GM12892 (cell line): ENCODE results near the gene CISTR.

ENCODE experiments used
- DNase-seq: peaks from one replicate; pipeline ENCODE4 v3.0.0; 2011; ENCODE audit not compliant: insufficient read length
- FAIRE-seq: peaks from 2 replicates; lab custom pipeline; 2011; peaks lifted over from hg19 to GRCh38; lab: Jason Lieb, UNC
- POLR2A ChIP-seq: IDR thresholded peaks from 2 replicates; pipeline ENCODE4 v1.6.1; 2011; ENCODE audit warnings: low read depth, low read length, control low read depth
- POLR2AphosphoS5 ChIP-seq: IDR thresholded peaks from 2 replicates; pipeline ENCODE4 v1.6.1; 2011; ENCODE audit warnings: low read depth, low read length, control low read depth
- TAF1 ChIP-seq: IDR thresholded peaks from 2 replicates; pipeline ENCODE4 v1.6.1; 2011; ENCODE audit warnings: low read depth, mild to moderate bottlenecking, control low read depth, low read length, borderline replicate concordance

CISTR gene

DNA sequence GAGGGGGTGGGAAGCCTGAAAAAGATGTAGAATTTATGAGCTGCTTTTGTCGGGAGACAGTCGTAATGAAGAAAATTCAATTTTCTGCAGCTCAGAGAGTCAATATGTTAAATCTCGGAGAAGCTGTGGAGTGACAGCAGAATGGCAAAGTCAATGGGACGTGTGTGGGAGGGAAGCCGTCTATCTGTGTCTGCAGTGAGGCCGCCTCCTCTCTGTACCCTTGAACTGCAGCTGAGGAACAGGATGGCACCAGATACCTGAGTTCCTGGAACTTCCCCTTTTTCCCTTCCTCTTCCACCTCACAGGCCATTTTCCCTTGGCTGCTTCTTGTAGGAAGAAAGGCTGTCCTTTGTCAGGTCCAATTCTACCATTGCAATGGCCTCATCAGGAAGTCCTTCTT, 15.2 kb downstream of the CISTR start:
- no peak for FAIRE-seq
- no peak for TF ChIP-seq POLR2AphosphoS5
- no peak for TF ChIP-seq POLR2A
- TF ChIP-seq TAF1: no peak
- no peak for DNase-seq

DNA sequence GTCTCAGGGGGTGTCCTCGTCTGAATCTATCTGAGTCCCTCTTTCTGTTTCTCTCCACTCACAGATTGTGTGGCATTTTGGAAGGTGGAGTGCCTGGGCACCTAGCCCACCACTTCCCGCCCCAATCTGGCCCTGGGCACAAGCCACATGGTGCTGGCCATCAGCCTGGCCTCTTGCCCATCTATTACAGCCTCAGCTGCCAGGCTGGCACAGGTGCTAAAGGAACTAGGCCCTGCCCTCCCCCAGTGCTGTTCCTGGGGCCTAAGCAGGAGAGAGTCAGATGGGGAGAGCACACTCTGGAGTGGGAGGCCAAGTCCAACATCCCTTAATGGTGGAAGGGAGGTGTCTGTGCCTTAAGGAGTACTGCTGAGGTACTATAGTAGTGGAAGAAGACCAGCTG, 16.2 kb downstream of the CISTR start:
- FAIRE-seq (no peak), DNase-seq (no peak)
- no peak for TF ChIP-seq TAF1
- no peak for TF ChIP-seq POLR2AphosphoS5
- TF ChIP-seq POLR2A: no peak

DNA sequence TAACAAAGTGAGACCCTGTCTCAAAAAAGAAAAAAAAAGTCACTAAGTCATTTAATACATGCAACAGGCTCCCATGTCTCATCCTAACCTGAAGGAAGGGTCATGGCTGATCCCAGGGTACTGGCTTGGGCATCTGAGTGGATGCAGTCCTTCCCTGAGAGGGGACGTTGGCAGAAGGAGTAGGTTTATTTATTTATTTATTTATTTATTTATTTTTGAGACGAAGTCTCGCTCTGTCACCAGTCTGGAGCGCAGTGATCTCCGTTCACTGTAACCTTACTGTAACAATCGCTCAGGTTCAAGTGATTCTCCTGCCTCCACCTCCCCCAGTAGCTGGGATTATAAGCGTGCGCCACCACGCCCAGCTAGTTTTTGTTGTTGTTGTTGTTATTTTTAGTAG, 17.4 kb downstream of the CISTR start:
- TF ChIP-seq POLR2A (no peak), POLR2AphosphoS5 (no peak), TAF1 (no peak)
- no peak for DNase-seq
- FAIRE-seq: no peak

DNA sequence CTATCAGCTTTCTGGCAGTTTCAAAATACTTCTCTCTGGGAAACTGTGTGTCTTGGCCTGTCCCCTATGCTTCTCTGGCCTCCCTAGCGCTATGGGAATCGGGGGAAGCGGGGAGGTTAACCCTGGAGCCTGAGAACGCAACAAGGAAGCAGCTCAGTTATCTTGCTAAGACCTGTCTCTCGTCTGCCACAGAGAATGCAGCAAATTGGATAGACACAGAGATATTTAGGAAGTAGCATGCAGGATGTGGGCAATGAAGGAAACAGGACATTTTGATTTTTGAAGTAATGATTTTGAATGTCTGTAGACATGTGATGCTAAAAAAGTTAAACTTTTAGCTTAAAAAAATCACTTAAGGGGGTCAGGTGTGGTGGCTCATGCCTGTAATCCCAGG, 18.0 kb downstream of the CISTR start:
- FAIRE-seq: no peak
- DNase-seq: no peak
- no peak for TF ChIP-seq TAF1
- TF ChIP-seq POLR2A: no peak
- TF ChIP-seq POLR2AphosphoS5: no peak

DNA sequence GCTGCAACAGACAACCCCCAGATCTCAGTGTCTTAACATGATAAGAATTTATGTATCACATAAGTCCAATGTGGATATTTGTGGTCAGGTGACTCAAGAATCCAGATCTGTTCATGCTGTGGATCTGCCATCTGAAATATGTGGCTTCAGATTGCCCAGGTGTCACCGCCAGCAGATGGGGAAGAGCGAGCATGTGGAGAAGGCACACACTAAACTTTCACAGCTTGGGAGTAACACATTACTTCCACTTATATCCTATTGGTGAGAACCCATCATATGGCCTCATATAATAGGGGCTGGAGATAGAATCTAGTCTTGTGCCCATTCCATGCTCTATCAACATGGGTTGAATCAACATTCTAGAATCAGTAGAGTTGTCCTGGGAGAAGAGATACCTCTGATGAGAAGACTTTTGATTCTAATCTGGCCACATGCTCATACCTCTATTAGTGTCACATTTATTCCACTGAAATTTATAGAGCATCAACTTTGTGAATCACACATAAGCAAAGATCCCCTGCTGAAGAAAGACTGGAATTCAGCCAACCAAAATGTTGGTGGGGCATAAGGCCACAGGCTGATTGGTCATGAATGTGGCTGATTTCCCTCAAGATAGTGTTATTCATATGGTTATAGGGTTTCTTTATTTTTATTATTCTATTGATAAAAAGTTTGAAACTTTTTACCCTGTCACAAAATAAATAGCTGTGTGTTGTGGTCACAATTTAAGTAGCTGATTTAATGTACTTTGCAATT, 18.6 kb downstream of the CISTR start:
- DNase-seq: no peak
- no peak for FAIRE-seq
- TF ChIP-seq POLR2A (no peak), TAF1 (no peak), POLR2AphosphoS5 (no peak)

DNA sequence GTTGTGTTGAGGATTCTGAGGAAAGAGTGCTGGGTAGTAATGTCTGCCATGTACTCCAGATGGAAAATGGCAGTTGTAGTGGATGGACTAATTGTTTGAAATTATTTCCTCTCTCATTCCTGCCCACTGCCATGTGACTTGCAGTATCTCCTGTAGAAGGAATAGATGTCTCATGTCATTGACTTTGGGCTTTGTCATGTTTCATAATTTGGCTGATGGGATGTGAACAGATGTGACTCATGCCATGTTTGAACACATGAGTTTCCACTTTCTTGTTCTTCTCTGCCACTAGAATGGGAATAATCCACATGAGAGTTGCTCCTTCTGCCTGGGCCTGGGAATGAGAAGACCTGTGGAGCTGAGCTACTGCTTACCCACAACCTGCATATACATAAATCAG, 22.1 kb downstream of the CISTR start:
- no peak for TF ChIP-seq TAF1
- TF ChIP-seq POLR2AphosphoS5: no peak
- no peak for TF ChIP-seq POLR2A
- FAIRE-seq (no peak), DNase-seq (no peak)

DNA sequence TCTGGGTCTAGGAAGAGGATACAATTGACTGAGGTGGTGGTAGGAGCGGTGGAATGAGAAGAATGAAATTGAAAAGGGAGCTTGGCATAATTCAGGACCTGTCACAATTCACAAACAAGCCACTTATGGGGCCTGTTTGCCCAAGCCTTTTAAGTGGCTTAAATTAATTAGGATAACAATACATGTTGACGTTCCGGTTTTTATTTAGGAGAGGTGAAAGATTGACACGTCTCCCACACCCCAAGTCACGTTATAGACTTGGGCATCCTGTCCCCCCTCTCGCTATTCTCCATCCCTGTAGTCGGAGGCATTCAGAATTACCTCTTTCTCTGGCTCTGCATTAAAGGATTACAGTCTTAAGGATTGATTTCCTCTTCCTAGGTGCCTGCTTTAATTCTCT, 23.6 kb downstream of the CISTR start:
- FAIRE-seq (no peak), DNase-seq (no peak)
- TF ChIP-seq POLR2A: no peak
- no peak for TF ChIP-seq POLR2AphosphoS5
- TF ChIP-seq TAF1: no peak

DNA sequence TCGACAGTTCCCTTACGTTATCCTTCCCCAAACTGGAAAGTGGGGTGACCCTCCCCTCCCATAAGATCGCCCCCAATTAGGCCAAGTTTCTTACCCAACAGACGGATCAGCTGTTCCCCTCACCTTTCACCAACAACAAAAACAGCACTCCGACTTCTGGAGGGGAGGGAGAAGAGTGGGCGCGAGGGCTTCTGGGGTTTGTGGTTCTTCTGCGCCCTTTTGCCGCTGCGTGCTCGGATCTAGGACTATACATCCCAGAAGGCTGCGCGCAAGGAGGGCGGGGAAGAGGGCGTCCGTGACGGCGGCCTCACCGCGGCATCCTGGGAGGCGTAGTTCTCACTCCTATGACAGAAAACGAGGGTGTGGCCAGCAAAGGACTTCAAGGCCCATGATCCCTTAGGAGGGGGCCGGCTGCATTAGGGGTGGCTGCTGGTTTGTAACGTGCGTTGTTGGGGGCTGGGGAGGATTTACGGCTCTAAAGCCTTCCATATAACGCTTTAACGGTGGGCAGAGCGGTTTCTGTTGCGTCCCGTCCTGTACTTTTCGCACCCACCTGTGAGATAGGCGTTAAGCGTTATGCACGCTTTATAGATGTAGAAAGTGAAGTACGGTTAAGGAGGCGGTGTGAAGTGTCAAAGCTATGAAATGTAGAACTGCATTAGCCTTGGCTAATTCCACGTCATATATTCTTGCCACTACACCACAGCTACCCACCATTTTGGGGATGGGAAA, 24.3 kb downstream of the CISTR start, which contains the start of gene CALCOCO1:
TSS of gene CALCOCO1 (minus strand) at position 143 of the 732 bp plus-strand sequence. CDS start 2,210 bp downstream, outside the sequence.
- TF ChIP-seq POLR2A: 0 out of 2 replicates have a peak, but pooled peaks have one; percentile 22
- TF ChIP-seq TAF1: no peak
- TF ChIP-seq POLR2AphosphoS5: peak; percentile 18; the same call in 1 of the 2 replicates
- peak; percentile 99 for FAIRE-seq
- DNase-seq: peak; percentile 93

DNA sequence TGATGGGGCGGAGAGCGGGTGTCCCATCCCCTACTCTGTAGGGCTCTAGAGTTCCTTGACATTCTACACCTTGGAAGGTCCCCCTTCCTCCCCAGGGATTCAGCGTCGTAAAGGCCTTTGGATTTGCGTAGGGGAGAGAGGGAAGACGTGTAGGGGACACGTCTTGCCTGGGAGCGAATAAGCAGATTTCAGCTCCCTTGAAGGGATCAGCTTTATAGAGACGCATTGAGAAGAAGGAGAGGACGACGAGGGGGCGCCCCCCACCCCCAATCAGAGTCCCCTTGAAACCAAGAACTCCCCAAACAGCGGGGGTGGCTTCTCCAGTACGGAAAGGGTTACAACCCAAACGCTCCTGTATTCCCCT, 24.9 kb downstream of the CISTR start:
- FAIRE-seq (no peak), DNase-seq (no peak)
- no peak for TF ChIP-seq POLR2AphosphoS5
- no peak for TF ChIP-seq TAF1
- no peak for TF ChIP-seq POLR2A

DNA sequence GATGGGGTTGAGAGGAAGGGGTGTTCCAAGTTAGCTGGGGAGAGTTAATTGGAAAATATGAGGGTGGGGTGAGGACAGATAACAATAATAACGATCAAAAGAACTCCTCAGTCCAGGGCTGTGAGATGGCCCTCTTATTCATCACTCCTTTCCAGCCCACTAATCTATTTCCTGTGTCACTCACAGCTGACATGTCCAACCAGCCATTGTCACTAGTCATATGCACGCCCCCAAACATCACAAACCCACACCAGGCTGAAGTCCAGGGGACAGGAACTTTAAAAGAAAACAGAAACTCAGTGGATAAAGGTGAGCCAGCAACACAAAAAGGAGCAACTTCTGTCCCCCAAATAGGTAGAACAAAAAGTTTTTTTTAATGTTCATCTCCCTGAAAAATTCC, 25.4 kb downstream of the CISTR start:
- FAIRE-seq (no peak), DNase-seq (no peak)
- TF ChIP-seq POLR2A (no peak), POLR2AphosphoS5 (no peak), TAF1 (no peak)

DNA sequence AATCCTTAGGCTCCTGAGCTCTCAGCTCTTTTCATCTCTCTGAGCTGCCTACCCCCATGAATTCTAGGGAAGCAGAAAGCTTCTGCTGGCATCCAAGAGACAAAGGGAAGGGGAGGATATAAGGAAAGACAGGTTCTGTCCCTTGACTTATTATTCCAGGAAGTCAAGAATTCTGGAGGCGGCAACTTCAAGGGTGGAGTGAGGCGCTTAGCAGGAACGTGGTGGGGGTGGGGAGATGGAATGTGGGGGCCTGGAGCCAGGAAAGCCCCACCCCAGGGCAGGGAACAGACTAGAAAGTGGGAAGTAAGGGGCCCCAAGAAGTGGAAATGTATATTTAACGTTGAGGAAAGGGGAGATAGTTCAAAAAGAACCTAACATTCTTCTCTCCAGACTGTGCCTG, 26.0 kb downstream of the CISTR start:
- no peak for TF ChIP-seq POLR2AphosphoS5
- TF ChIP-seq TAF1: no peak
- no peak for TF ChIP-seq POLR2A
- no peak for FAIRE-seq
- DNase-seq: no peak

DNA sequence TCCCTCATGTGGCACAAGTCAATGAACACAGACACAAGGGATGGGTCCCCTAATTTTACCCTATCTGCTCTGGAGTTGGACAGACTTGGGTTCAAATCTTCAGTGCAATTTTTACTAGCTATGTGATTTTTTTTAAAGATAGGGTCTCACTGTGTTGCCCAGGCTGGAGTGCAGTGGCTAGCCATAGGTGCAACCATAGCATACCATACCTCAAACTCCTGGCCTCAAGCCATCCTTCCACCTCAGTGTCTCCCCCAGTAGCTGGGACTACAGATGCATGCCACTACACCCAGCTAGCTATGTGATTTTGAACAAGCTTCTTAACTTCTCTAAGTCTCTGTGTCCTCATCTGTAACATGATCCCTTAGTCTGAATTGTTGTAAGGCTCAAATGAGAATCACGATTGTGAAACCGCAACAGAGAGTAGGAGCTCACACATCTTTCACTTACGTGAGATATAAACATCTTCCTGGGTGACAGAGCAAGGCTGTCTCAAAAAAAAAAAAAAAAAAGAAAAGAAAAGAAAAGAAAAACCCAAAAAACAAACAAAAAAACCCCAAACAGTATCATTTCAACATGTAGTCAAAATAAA, 29.2 kb downstream of the CISTR start:
- DNase-seq (no peak), FAIRE-seq (no peak)
- TF ChIP-seq POLR2AphosphoS5: no peak
- TF ChIP-seq POLR2A: no peak
- TF ChIP-seq TAF1: no peak
